Keratinocyte (primary cell): Measurements from ENCODE around the gene IGSF1. TPM values are rescaled to one million over a fixed set of nuclear protein-coding genes. Genes with fewer than 3 reads are reported as not detected.

Source experiments
- DNase-seq: peaks from one replicate; pipeline ENCODE4 v3.0.0-alpha.2; 2011; ENCODE audit warnings: low read depth, missing footprints, low spot score
- FAIRE-seq: peaks from 2 replicates; lab custom pipeline; 2011; peaks lifted over from hg19 to GRCh38; lab: Jason Lieb, UNC
- H2AFZ ChIP-seq: 2 replicates; pipeline ENCODE4 v1.6.0; 2012; ENCODE audit warnings: low read length, control low read depth, inconsistent platforms; ENCODE audit not compliant: control insufficient read depth
- H3K27ac ChIP-seq: 2 replicates; pipeline ENCODE4 v1.5.1; 2011; ENCODE audit warnings: low read length; ENCODE audit not compliant: control insufficient read depth, insufficient read depth
- H3K27me3 ChIP-seq: 3 replicates; pipeline ENCODE4 v1.6.0; 2011; ENCODE audit warnings: low read length; ENCODE audit not compliant: control insufficient read depth, insufficient read depth; ENCODE audit errors: extremely low read depth
- H3K36me3 ChIP-seq, 2 experiments: 2 replicates in 1 of 2; 3 replicates in 1 of 2; pipeline ENCODE4 v1.5.1; 2011; ENCODE audit warnings: low read length in 2 of 2, mild to moderate bottlenecking in 1 of 2; ENCODE audit not compliant: control insufficient read depth in 2 of 2, insufficient read depth in 2 of 2; ENCODE audit errors: extremely low read depth in 1 of 2
- H3K4me1 ChIP-seq: 3 replicates; pipeline ENCODE4 v1.5.1; 2011; ENCODE audit warnings: low read length; ENCODE audit not compliant: control insufficient read depth, insufficient read depth; ENCODE audit errors: extremely low read depth
- H3K4me2 ChIP-seq: 3 replicates; pipeline ENCODE4 v1.6.0; 2011; ENCODE audit warnings: low read depth, low read length; ENCODE audit not compliant: control insufficient read depth, insufficient read depth; ENCODE audit errors: extremely low read depth
- H3K4me3 ChIP-seq, 3 experiments: fragments of 200-600 bp in 1 of 3; sonication (generic) in 1 of 3; 2 replicates in 2 of 3; 3 replicates in 1 of 3; pipeline ENCODE4 v1.5.1; 2011 to 2016; ENCODE audit warnings: low read length in 3 of 3, mild to moderate bottlenecking in 3 of 3, control low read depth in 2 of 3, inconsistent platforms in 1 of 3, low read depth in 1 of 3, mixed read lengths in 1 of 3, mixed run types in 1 of 3, moderate library complexity in 1 of 3; ENCODE audit not compliant: control insufficient read depth in 2 of 3, insufficient read depth in 2 of 3; ENCODE audit errors: extremely low read depth in 1 of 3
- H3K79me2 ChIP-seq: 2 replicates; pipeline ENCODE4 v1.6.0; 2012; ENCODE audit warnings: low read length; ENCODE audit not compliant: control insufficient read depth, insufficient read depth
- H3K9ac ChIP-seq: 3 replicates; pipeline ENCODE4 v1.6.0; 2011; ENCODE audit warnings: low read length; ENCODE audit not compliant: control insufficient read depth, insufficient read depth; ENCODE audit errors: extremely low read depth
- H3K9me1 ChIP-seq: 3 replicates; pipeline ENCODE4 v1.6.0; 2011; ENCODE audit warnings: low read length; ENCODE audit not compliant: control insufficient read depth, insufficient read depth; ENCODE audit errors: extremely low read depth
- H3K9me3 ChIP-seq: 2 replicates; pipeline ENCODE4 v1.5.1; 2012; ENCODE audit warnings: low read depth, low read length; ENCODE audit not compliant: control insufficient read depth
- H4K20me1 ChIP-seq: 3 replicates; pipeline ENCODE4 v1.6.0; 2011; ENCODE audit warnings: low read length; ENCODE audit not compliant: control insufficient read depth, insufficient read depth; ENCODE audit errors: extremely low read depth
- EZH2 ChIP-seq: IDR thresholded peaks from one replicate; pipeline ENCODE4 v1.6.1; 2012; ENCODE audit warnings: inconsistent platforms, mild to moderate bottlenecking, low read length, moderate library complexity
- dilution Hi-C: fragments of 300-500 bp; cut with MboI; formaldehyde crosslinking; loops from one replicate; pipeline ENCODE4 v1.7.0; 2020; ENCODE audit warnings: low sequenced_read_pairs; ENCODE audit not compliant: extremely low pct_ligation_motif_present
- polyA plus RNA-seq, 5 experiments: library from polyadenylated mRNA; depleted of rRNA in 3 of 5; stranded (reverse) in 3 of 5; stranded (forward) in 1 of 5; unstranded in 1 of 5; fragments of >200 nt; gene quantifications; 1 replicate in 1 of 5; 2 replicates in 3 of 5; 3 replicates in 1 of 5; pipeline versions ENCODE4 v1.2.1 to v1.2.3, GENCODE V29; 2011 to 2012; ENCODE audit warnings: missing spikeins in 2 of 5, low read depth in 1 of 5, low replicate concordance in 1 of 5
- TF ChIP-seq, protein P1 (sequence below), 3 experiments: IDR thresholded peaks in 1 of 3; conservative IDR thresholded peaks in 1 of 3; optimal IDR thresholded peaks in 1 of 3; 2 replicates in 2 of 3; 3 replicates in 1 of 3; pipeline versions ENCODE3 to v1.5.1; 2011; ENCODE audit warnings: low read length in 3 of 3, mild to moderate bottlenecking in 3 of 3, moderate library complexity in 2 of 3, control low read depth in 1 of 3, inconsistent platforms in 1 of 3; ENCODE audit not compliant: insufficient read depth in 2 of 3; ENCODE audit errors: extremely low read depth in 1 of 3

IGSF1 gene
- polyA plus RNA-seq, 1 donor (not counting 4 experiments of a cell fraction or from before 2014, with no cell fraction given), result not detected

DNA sequence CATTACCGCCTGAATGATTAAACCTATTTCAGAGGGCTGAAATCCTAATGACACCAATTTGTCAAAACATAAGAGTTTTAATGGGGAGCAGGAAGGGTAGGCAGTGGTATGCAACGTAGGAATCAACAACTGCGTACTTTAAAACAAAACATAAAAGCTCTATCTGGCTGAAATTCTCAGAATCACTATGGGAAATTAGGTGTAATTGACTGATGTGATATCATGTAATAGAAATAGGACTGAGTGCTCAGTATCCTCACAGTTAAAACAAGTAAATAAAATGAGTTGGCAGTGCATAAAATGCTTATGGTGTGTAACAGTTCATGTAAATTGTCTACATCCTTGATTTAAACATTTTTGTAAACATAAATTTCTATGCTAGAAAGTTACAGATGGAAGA, 13.6 kb upstream of the IGSF1 start:
- no peaks in the 10 kb centered on the region for H3K9me3 ChIP-seq
- FAIRE-seq, result no peak
- dilution Hi-C loops, result no loop called here
- TF ChIP-seq, protein P1, sequence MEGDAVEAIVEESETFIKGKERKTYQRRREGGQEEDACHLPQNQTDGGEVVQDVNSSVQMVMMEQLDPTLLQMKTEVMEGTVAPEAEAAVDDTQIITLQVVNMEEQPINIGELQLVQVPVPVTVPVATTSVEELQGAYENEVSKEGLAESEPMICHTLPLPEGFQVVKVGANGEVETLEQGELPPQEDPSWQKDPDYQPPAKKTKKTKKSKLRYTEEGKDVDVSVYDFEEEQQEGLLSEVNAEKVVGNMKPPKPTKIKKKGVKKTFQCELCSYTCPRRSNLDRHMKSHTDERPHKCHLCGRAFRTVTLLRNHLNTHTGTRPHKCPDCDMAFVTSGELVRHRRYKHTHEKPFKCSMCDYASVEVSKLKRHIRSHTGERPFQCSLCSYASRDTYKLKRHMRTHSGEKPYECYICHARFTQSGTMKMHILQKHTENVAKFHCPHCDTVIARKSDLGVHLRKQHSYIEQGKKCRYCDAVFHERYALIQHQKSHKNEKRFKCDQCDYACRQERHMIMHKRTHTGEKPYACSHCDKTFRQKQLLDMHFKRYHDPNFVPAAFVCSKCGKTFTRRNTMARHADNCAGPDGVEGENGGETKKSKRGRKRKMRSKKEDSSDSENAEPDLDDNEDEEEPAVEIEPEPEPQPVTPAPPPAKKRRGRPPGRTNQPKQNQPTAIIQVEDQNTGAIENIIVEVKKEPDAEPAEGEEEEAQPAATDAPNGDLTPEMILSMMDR (optimal IDR thresholded peaks at IDR 0.05 in 1 of 3, IDR thresholded peaks at IDR 0.05 in 1 of 3, conservative IDR thresholded peaks at IDR 0.05 in 1 of 3; ENCODE audit: extremely low read depth in 1 of 3, insufficient read depth in 2 of 3, low read length in 3 of 3), result no peak
- no peak for TF ChIP-seq EZH2
- no peaks in the 10 kb centered on the region for H3K4me1 ChIP-seq
- H3K9me1 ChIP-seq, result no peaks in the 10 kb centered on the region
- H2AFZ ChIP-seq, result no peak overlapping the region
- H3K9ac ChIP-seq, result no peak overlapping the region
- no peaks in the 10 kb centered on the region for H3K79me2 ChIP-seq
- no peaks in the 10 kb centered on the region for H3K27me3 ChIP-seq
- H3K36me3 ChIP-seq, result no peaks in the 10 kb centered on the region
- no peak overlapping the region for H3K4me3 ChIP-seq
- H3K4me2 ChIP-seq, result no peak overlapping the region
- no peaks in the 10 kb centered on the region for H4K20me1 ChIP-seq
- no peak for DNase-seq
- no peak overlapping the region for H3K27ac ChIP-seq

DNA sequence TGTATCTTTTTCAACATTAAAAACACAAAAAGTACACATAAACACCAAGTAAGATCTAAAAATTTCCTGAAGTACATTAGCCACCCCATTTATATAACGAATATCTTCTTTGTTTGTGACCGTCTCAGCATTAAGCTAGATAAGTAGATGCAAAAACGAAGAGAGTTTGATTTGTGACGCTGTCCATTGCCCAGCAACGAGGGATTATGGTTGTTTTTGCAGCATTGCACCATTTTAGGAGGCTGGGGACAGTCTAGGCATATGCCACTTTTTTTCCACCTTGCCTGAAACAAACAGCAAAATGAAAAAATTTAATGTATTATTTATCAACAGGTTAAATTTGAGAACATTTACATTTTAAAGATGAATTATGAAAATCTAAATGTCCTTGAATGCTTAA, 12.0 kb upstream of the IGSF1 start:
- dilution Hi-C loops, result no loop called here
- FAIRE-seq (no peak), DNase-seq (no peak)
- Histone ChIP-seq H4K20me1 (no peaks in the 10 kb centered on the region), H3K9me1 (no peaks in the 10 kb centered on the region), H3K4me3 (no peak overlapping the region), H2AFZ (no peak overlapping the region), H3K4me1 (no peaks in the 10 kb centered on the region), H3K9ac (no peak overlapping the region), H3K9me3 (no peaks in the 10 kb centered on the region), H3K4me2 (no peak overlapping the region), H3K36me3 (no peaks in the 10 kb centered on the region), H3K27me3 (no peaks in the 10 kb centered on the region), H3K27ac (no peak overlapping the region), H3K79me2 (no peaks in the 10 kb centered on the region)
- TF ChIP-seq EZH2, result no peak
- TF ChIP-seq, protein P1 (optimal IDR thresholded peaks at IDR 0.05 in 1 of 3, IDR thresholded peaks at IDR 0.05 in 1 of 3, conservative IDR thresholded peaks at IDR 0.05 in 1 of 3; ENCODE audit: extremely low read depth in 1 of 3, insufficient read depth in 2 of 3, low read length in 3 of 3), result no peak
